HG02884 (cell line): ENCODE data around the gene FZD10.

Experiments used
- ATAC-seq: cut with Tn5 transposase; IDR thresholded peaks from one replicate; pipeline ENCODE4 v1.9.1; 2021; ENCODE audit warnings: mild to moderate bottlenecking, moderate library complexity; ENCODE audit not compliant: unreplicated experiment

Gene FZD10

DNA sequence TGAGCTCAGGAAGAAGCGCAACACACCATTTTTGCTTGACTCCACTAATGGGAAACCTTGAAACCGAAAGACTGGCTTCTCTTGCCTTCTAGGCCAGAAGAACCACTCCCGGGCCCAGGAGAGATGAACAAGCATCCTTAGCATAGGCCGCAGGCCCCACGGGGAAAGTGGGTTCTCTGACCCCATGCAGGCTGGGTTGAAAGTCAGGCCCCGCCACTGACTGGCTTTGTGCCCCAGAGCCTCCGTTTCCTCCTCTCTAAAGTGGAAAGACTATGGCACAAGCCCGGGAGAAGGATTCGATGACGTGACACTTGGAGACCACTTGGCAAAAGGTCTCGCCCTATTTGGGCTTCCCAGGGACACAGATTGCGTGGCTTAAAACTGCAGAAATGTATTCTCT lies 9.9 kb upstream of the FZD10 start:
- no peak for ATAC-seq

DNA sequence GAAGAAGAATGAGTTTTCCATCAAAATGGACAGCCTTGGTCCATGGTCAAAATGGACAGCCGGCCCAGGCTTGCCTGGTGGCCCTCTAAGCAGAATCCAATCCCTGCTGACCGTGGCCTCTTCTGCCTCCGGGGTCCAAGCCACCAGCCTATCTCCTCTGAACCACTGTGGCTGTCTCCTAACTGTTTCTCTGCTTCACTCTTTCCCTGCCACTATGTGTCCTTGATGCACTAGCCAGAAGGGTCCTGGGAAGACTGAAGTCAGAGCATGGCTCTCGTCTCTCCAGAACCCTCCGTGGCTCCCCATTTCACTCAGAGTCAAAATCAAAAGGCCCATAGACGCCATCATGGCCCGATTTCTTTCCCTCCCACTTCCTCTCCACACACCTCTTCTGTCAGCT lies 8.5 kb upstream of the FZD10 start:
- no peak for ATAC-seq

DNA sequence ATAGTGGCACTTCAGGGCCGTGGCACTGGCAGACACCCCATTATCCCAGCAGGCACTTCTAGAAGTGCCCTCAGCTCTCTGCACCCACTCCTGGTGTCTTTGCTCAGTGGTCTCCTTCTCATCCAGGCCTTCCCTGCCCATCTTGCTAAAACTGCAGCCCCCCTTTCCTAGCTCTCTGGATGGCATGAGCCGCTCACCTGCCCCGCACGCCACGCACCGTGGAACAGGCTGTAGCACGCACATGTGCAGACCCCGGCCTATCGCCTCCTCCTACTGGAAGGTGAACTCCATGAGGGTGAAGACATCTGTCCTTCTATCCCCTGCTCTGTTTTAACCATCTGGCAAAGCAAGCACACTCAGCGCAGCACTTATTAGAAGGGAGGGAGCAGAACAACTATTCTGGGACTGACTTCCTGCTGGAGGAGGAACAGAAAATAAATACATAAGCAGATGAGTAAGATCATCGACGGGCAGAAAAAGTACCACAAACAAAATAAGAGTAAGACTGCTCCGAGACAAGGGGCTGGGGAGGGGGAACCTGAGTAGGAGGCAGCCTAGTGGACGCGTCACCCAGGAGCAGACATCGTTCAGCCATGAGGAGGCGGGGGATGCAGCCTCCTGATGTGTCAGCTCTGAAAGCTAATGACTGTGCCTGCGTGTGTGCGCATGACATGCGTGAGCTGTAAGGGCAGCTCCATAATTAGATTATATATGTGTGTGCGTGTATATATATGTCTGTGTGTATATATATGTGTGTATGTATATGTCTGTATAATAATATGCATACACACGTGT lies 7.8 kb upstream of the FZD10 start:
- no peak for ATAC-seq

DNA sequence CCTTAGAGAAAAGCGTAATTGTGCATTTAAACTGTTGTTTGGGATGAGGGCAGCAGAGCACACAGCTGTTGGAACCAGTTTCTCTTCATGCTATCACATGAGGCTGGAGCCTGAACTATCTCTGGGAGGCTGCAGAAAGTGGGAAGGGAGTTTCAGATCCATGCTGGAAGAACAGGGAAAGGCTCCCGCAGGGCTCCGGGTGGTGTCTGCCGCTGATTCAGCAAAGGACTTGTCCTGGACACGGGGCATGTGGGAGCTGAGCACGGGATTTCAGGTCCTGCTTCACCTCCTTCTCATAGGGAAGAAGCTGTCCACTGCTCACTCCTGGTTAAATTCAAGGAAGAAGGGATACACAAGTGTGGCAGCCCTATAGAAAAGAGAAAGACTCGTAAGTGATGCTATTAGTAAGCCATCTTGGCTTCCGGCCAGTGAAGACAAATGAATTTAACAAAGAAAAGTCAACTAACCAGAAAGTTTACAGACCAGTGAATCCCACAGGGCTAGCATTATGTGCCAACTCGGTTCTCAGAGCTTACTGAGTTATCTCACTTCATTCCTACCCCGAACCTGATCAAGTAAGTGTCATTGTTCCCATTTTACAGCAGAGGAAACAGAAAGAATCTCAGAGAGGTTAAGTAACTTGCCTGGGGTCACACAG lies 6.7 kb upstream of the FZD10 start:
- ATAC-seq, result no peak

DNA sequence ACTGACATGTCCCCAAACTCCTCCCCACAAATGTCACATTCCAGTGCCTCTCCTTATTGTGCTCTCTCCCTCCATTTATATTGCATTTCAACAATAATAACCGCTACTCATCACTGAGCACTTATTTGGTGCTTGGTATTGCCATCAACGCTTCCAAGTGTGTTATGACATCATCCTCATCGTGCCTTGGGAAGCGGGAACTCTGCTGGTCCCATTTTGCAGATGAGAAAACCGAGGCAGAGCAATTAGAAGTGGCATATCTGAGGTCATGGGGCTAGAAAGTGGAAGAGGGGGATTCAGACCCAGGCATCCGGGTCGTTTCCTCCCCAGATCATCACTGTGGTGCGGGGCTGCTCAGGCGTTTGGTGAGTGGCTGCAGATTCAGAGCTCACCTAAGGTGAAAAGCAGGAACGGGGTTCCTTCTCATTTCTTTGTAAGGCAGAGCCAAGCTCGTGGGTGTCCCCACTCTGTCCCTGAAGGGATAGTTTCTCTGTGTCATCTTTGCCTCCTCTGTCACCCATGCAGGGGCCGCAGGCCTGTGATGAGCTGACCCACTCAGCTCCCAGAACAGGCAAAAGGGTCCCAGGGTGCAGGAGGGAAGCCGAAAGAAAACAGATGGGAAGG lies 5.5 kb upstream of the FZD10 start:
- ATAC-seq, result no peak

DNA sequence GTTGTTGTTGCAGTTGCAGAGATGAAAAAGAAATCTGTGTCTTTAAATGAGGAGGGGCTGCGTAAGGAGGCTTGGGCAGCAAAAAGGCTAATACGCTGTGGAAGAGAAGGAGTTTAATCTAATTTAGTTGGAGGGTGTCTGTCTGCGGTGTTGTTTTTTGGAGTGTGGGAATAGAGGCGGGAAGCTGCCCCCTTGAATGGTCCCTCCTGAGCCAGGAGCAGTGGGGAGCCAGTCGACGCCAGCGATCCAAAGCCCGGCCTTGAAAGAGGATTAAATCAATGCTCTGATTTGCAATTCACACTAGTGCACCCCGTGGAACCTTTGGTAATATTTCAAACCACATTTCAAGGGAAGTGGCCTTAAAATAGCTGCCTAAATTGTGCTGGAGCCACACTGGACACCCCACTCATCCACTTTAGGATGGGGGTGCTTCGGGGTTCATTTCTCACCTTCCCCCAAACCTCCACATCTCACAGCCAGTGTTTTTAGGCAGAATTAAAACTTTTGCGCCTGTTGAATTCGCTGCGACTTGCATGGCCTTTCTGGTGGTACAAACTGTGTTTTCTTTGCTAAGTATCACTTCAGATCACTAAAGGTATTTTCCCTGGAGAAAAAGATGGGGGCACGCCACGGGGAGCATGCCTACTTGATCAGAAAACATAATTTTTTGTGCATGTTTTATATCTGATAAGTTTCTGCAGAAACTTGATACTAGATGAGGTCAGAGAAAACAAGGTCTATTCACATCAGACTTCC lies 4.1 kb upstream of the FZD10 start:
- no peak for ATAC-seq

DNA sequence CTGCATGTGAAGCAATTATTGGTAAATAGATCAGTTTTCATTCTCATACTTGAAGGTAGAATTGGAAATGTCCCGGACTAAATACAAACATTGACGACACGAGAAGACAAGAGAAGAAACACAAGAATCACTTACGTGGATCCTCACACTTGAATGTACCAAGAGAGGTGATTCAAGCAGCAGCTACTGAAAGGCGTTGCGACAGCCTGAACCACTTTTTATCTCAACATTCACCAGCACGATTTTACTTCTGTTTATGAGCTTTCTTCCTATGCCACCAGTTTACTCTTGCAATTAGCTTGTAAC lies 3.6 kb upstream of the FZD10 start:
- no peak for ATAC-seq

DNA sequence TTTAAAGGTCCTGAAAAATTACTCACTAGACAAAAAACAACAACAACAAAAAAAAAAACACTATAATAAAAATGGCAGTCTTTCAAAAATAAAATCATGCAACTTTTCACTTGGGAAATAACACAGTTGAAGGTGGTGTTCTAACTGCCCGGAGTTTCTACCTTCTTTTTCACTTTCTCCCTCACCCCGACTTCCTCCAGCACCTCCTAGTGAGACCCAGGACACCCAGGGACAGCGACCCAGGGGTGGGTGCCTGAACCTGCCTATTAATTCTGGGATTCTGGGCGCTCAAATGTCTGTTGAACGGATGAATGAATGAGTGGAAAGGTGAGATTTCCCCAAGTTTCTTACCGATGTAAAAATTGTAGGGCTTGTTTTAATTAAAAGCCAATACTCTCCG lies 2.0 kb upstream of the FZD10 start:
- no peak for ATAC-seq

DNA sequence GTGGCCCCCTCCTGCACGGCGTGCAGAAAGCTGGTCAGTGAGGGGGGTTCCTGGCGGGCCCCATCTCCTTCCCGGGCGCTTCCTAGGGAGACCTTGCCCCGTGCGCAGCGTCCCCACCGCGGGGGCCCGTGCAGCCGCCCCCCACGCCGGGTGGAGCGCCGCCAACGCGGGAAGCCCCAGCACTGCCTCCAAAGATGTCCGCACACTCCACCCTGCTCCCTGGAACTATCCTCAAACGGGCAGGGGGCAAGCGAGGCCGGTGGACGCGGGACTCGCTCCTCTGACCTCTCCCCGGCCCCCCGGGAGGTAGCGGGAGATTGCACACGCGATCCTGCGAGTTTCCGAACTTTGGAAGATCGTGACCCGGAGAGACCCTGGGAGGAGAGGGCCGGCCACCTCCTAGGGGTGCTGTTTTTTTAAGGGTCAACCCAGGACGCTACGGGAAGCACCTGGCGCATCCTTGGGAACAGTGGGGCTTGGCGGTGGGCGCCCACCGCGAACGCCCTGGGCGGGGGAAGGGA lies 1.5 kb upstream of the FZD10 start:
- no peak for ATAC-seq

DNA sequence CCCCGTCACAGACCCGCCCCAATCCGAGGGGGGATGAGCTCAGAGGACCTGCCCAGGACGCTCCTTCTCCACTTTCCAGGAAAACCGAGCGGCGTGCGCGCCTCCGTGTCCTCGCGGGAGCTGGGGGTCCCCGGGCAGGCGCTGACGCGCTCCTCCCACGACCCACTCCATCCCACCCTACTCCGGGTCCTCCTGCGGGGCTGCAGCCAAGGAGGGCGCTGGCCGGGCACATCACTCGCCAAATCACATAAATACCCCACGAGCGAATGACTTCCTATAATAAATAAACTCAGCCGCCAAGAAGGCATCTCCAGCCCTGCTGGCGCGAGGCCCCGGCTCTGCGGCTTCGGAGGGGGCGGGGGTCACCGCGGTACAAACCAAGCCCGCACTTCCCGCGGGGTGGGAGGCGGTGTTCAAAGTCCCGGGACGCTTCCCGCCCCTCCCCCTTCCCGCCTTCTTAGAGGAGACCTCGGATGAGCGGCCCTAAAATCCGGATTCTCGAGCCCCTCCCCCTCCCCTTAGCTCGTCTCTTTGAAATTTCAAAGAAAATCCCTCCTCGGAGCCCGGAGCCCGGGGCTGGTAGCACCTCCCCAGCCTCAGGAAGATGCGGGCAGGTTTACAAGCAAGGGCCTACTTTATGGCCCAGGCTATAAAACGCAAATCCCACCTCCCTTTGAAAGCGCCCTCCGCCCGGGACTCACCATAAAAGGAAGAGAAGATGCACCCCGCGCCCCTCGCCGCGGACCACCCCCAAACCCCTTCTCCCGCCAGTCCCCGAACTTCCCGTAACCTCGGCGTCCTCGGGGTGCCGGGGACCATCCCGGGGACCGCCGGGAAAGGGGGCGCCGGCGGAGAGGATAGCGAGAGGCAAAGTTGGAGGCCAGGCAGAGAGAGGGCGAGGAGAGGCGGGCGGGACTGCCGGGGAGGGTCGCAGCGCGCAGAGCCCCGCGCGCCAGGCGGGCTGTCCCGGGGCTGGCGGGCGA lies 712 bp upstream of the FZD10 start:
- ATAC-seq, result no peak

DNA sequence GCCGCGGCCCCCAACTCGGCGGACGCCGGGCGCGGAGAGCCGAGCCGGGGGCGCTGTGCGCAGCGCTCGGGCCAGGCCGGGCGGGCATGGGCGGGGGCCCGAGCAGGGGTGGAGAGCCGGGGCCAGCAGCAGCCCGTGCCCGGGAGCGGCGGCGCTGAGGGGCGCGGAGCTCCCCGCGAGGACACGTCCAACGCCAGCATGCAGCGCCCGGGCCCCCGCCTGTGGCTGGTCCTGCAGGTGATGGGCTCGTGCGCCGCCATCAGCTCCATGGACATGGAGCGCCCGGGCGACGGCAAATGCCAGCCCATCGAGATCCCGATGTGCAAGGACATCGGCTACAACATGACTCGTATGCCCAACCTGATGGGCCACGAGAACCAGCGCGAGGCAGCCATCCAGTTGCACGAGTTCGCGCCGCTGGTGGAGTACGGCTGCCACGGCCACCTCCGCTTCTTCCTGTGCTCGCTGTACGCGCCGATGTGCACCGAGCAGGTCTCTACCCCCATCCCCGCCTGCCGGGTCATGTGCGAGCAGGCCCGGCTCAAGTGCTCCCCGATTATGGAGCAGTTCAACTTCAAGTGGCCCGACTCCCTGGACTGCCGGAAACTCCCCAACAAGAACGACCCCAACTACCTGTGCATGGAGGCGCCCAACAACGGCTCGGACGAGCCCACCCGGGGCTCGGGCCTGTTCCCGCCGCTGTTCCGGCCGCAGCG lies 639 bp downstream of the FZD10 start:
- no peak for ATAC-seq

DNA sequence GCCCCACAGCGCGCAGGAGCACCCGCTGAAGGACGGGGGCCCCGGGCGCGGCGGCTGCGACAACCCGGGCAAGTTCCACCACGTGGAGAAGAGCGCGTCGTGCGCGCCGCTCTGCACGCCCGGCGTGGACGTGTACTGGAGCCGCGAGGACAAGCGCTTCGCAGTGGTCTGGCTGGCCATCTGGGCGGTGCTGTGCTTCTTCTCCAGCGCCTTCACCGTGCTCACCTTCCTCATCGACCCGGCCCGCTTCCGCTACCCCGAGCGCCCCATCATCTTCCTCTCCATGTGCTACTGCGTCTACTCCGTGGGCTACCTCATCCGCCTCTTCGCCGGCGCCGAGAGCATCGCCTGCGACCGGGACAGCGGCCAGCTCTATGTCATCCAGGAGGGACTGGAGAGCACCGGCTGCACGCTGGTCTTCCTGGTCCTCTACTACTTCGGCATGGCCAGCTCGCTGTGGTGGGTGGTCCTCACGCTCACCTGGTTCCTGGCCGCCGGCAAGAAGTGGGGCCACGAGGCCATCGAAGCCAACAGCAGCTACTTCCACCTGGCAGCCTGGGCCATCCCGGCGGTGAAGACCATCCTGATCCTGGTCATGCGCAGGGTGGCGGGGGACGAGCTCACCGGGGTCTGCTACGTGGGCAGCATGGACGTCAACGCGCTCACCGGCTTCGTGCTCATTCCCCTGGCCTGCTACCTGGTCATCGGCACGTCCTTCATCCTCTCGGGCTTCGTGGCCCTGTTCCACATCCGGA lies 1.4 kb downstream of the FZD10 start:
- ATAC-seq, result no peak

DNA sequence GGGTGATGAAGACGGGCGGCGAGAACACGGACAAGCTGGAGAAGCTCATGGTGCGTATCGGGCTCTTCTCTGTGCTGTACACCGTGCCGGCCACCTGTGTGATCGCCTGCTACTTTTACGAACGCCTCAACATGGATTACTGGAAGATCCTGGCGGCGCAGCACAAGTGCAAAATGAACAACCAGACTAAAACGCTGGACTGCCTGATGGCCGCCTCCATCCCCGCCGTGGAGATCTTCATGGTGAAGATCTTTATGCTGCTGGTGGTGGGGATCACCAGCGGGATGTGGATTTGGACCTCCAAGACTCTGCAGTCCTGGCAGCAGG lies 1.9 kb downstream of the FZD10 start:
- no peak for ATAC-seq

DNA sequence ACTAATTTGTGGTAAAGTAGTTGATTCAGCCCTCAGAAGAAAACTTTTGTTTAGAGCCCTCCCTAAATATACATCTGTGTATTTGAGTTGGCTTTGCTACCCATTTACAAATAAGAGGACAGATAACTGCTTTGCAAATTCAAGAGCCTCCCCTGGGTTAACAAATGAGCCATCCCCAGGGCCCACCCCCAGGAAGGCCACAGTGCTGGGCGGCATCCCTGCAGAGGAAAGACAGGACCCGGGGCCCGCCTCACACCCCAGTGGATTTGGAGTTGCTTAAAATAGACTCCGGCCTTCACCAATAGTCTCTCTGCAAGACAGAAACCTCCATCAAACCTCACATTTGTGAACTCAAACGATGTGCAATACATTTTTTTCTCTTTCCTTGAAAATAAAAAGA lies 2.7 kb downstream of the FZD10 start:
- no peak for ATAC-seq

DNA sequence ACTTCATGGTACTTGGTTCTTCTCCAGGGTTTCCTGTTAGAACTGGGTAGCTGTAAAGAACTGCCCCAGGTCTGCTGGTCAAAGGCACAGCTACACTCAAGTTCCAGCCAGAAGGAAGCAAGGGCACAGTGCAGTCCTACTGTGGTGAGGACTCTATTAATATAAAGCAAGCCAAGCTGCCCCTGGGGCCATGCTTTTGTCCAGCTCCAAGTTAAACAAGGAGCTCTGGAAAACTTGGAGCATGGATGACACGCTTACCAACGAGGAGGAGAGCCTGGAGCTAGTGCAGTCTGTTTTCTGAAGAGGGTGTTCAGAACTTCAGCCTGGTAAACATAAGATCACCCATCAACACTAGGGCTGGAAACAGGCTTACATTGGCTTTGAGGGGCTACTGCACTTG lies 4.0 kb downstream of the FZD10 start:
- no peak for ATAC-seq

DNA sequence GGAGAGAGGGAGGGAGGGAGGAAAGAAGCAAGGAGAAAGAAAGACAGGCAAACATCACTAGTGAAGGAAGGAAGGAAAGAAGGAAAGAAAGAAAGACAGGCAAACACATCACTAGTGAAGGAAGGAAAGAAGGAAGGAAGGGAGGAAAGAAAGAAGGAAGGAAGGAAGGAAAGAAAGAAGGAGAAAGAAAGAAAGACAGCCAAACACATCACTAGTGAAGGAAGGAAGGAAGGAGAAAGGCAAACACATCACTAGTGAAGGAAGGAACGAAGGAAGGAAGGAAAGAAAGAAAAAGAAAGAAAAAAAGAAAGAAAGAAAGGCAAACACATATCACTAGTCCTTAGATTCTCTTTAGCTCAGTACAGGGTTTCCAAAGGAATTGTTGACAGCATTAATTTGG lies 5.3 kb downstream of the FZD10 start:
- no peak for ATAC-seq

DNA sequence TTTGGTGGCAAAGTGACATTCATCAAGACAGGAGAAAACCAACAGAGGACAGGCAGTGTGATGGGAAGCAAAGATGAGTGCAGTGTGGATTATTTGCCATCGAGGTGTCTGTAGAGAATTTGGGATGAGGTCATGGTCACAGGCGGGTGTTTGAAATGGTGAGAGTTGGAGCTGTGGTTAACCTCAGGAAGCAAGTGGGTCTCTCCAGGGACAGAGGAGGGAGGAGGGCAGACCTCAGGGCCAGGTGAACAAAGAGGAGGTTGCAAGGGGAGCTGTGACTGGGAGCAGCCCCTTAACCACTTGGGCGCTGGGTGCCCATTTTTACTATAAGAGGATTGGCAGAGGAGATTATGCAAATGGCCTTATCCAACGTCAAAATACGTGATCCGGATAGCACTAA lies 7.0 kb downstream of the FZD10 start:
- ATAC-seq, result no peak

DNA sequence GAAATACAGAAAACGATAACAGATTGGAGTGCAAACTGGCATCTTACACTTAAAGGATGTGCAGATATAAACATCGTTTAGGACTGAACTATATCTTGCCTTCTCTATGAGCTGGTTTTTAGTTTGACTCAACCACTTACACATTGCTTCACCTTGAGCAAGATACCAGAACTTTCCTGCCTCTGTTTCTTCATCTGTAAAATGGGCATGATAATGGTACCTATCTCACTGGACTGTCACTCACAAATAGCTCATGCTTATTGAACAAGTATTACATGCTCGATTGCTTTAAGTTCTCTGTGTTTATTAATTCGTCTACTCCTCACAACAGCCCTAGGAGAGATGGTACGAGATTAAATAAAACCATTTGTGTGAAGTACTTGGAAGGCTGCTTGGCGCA lies 7.7 kb downstream of the FZD10 start:
- ATAC-seq, result no peak

DNA sequence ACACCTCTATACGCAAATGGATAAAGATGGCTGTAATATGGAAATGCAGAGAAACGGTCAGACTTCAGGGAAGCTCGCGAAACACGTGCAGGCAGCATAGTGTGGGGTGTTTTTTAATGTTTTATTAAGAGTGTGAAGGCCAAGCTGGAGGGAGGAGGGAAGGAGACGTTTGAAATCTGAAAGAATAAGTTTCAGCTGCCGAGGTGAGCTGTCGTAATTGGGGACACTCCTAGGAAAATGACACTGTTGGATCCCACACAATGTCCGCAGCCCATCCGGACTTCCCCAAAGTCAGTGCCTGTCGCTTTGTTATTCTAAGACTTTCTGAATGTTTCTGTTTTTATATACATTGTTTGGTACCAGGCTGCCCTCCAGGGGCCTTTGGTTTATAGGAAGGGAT lies 8.3 kb downstream of the FZD10 start:
- no peak for ATAC-seq
